HG03066 (cell line): ENCODE measurements around the gene TCFL5.

ENCODE experiments used
- ATAC-seq: cut with Tn5 transposase; IDR thresholded peaks from one replicate; pipeline ENCODE4 v1.9.1; 2021; ENCODE audit warnings: low read depth; ENCODE audit not compliant: unreplicated experiment

TCFL5 gene

GRCh38 chr20:62815066-62815991 lies 46.3 kb downstream of the TCFL5 start:
- no peak for ATAC-seq

DNA sequence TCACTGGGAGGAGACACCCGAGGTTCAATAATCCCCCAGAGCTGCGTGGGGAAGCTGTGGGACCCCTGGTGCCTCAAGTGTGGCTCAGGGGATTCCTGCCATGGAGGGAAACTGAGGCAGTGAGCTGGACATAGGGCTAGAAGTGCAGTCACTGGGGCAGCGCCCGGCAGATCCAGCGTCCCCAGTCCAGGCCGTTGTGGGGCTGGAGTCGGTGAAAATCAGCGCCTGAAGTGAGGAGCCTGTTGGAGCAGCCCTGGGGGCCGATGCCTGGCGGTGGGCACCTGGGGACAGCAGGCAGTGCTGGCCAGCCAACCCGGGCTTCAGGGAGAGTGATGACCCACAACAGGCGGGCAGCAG lies 46.9 kb downstream of the TCFL5 start:
- ATAC-seq, result no peak

DNA sequence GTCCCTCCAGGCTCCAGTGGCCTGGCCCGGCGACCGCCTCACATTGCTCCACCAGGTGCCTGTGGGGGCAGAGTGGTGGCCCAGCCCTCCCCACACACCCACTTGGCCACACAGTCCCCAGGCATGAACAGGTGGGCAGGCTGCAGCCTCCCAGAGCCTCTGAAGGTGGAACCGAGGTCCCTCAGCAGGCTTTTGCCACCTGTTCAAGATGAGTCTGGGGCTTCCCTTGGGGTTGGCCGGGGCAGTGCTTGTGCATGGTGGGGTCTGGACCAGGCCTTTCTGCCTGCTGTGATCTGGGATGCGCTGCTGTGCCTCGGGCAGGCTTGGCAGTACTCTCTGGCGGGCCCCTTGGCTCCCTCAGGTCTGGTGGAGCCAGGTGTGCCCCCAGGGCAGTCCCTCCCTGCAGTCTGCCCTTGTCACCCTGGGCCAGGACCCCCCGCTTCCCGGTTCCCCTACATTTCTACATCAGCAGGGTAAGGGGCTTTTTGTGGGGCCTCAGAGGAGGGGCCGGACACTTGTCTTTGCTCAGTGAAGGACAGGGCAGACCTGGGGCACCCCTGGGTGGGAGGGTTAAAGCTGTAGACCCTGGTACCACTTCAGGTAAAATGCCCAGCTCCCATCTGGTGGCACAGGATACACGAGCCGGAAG lies 47.4 kb downstream of the TCFL5 start:
- ATAC-seq, result no peak

DNA sequence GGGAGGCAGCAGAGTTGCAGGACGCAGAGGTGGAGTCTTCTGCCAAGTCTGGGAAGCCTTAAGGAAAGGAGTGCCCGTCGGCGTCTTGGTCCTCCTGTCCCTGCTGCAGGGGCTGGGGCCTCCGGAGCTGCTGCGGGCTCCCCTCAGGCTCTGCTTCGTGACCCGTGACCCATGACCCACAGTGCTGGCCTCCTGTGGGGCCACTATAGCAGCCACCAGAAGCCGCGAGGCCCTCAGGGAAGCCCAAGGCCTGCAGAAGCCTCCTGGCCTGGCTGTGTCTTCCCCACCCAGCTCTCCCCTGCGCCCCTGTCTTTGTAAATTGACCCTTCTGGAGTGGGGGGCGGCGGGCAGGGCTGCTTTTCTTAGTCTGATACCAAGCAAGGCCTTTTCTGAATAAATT lies 48.0 kb downstream of the TCFL5 start:
- no peak for ATAC-seq

GRCh38 chr20:62812907-62813200 lies 48.8 kb downstream of the TCFL5 start:
- ATAC-seq, result no peak

- no peak for ATAC-seq
These were observed 49.3 kb downstream of the TCFL5 start for GRCh38 chr20:62812181-62812906.

- no peak for ATAC-seq
These were observed 49.9 kb downstream of the TCFL5 start for GRCh38 chr20:62811720-62812119.

- no peak for ATAC-seq
These were observed 50.3 kb downstream of the TCFL5 start for GRCh38 chr20:62811320-62811719.

- ATAC-seq, result no peak
These were observed 51.8 kb downstream of the TCFL5 start for GRCh38 chr20:62809530-62810428.

GRCh38 chr20:62808211-62808865 lies 53.3 kb downstream of the TCFL5 start:
- no peak for ATAC-seq

DNA sequence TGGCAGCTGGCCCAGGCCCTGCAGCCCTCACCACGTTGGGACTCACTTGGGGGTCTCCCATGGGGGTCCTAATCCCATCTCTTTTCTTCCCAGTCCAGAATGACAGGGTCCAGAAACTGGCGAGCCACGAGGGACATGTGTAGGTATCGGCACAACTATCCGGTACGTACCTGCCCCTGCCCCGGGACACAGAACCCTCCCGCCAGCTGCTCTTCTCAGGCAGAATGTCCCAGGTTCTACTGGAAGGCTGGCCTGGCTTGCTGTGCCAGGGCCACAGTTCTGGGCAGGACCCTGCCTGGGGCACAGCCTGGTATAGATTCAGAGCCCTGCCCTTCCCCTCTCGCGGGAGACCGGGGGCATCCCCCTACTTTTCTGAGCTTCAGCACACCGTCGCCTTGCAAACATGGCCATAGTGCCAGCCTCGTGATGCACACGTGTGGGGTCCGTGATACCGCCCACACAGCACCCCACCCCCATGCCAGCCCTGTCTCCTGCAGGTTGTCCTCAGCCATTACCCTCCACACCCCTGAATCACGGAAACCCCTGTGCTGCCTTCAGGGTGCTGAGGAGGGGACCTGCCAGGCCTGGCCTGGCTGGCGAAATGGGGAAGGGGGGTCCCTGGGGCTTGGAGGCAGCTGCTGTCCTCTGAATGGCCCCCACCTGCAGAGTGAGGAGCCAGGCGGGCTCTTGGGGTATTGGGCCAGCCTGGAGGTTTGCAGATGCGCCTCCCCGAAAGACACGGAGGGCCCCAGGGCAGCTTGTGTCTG lies 54.0 kb downstream of the TCFL5 start:
- ATAC-seq, result no peak

DNA sequence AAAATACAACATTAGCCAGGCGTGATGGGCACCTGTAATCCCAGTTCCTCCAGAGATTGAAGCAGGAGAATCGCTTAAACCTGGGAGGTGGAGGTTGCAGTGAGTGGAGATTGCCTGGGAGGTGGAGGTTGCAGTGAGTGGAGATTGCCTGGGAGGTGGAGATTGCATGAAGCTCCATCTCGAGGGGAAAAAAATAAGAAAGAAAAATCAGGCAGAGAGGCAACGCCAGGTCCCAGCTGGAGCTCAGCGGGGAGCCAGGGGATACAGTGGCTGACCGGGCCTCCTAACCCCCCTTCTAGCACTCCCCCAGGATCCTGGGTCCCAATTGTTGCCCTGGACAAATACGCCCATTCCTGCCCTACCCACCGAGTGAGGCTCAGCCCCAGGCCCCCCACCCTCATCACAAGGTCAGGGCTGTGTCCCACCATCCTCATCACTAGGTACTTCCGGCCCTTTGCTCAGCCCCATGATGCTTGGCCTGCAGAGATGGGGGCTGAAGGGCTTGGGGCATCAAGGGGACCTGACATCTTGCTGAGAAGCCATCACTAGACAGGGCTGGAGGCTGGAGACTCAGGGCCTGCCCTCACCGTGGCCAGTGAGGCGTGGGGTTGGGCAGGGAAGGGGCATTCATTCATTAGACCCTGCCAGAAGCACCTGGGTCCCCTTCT lies 55.1 kb downstream of the TCFL5 start:
- ATAC-seq, result no peak

DNA sequence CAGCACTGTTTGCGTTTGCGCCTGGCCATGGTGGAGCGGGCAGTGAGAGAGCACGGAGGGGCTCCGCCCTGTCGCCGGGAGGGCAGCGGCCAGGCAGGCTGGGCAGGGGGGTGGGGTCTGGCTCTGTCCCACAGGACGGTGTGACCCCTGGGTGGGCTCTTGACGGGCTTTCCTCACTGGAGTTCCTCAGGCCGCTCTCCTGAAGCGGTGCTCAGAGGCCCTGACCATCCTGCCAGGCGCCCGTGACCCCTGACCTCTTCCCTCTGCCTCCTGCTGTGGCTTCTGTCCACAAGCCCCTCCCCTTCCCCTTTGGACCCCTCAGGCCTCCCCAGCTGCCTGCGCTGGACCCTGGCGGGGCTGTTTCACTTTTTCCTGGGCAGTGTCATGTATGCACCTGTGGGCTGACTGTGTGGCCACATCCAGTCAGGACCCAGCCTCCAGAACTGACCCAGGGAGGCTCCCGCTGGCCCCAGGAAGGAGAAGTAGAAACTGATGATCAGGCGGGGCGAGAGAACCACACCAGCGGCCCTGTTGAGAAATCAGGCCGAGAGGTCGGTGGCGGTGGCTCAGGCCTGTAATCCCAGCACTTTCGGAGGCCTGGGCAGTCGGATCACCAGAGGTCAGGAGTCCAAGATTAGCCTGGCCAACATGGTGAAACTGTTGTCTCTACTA lies 55.8 kb downstream of the TCFL5 start:
- ATAC-seq, result no peak

GRCh38 chr20:62805155-62805710 lies 56.4 kb downstream of the TCFL5 start:
- no peak for ATAC-seq

- peak; percentile 46 for ATAC-seq
These were observed 56.9 kb downstream of the TCFL5 start, which contains the start of gene OGFR for GRCh38 chr20:62804627-62805154. Gene OGFR (plus strand): TSS chr20:62804835. CDS start chr20:62804860, 25 bp downstream.

DNA sequence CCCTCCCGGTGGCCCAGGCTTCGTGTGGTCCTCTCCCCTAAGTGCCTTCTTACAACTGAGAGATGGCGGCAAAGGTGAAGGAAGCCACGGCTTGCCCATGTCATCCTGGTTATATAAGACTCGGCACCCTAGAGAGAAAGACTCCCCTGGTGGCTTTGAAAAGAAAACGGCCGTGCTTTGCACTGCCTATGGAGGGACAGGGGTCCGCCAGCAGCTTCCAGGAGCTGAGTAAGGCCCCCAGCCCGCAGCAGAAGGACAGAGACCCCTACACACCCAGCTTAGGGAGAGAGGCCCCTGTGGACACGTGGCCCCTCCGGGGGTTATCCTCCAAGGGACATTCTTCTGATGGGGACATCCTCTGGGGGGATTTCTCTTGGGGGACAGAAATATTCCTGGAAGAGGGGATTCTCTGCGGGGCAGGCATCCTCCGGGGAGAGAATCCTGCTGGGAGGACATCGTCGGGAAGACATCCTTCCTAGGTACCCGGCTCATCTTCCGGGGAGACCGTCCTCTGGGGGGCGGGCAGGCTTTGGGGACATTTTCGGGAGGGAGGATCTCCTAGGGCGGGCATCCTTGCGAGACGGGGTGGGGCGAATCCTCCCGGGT lies 57.5 kb downstream of the TCFL5 start:
- no peak for ATAC-seq

DNA sequence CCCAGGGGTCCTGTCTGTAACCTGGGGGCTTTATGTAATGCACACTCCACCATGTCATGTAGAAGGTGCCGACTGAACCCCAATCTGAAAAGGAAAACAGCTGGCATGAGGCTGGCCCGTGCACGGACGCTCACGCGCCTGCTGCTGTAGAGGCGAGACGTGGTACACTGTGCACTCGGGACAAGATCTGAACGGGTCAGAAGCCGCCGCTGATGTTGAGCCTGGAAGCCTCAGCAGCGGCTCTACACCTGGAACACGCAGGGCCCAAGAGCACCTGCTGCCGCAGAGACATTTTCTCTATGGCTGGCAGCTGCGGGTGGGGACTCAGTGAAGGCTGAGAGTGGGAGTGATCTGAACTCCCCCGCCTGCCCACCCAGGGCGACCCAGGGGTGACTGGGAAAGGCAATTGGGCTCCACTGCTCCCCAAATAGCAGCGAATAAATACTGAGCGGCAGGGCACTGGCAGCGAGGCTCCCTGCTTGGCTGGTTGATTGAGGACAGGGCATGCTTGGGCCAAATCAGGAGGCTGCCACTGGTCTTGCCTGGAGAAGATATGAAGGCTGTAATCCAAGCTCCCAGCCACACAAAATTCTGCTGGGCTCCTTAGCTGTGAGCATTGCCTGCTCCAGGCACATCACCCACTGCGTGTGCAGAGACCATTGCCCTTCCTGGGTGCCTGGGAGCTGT lies 59.5 kb downstream of the TCFL5 start:
- ATAC-seq, result no peak
